ENCODE data around the gene ACTL7B. TPM values are rescaled to one million over a fixed set of nuclear protein-coding genes. Genes with fewer than 3 reads are reported as not detected.
"Not testable (repeated sequence)": the region's sequence is repeated elsewhere in the genome, so short reads cannot be mapped to it uniquely, and the experiment has no call there.

ACTL7B gene
- total and polyA plus RNA-seq, 7 donors: 0.27 TPM; not detected in 6

- Histone ChIP-seq H3K36me3 (no peaks in the 10 kb centered on the region), H3K9me3 (no peaks in the 10 kb centered on the region), H3K4me3 (no peak overlapping the region), H3K27me3 (no peaks in the 10 kb centered on the region), H3K27ac (no peak overlapping the region), H3K4me1 (no peaks in the 10 kb centered on the region)
- no peak for DNase-seq
- no peak for TF ChIP-seq CTCF (IDR thresholded peaks at IDR 0.05)
- no peak for TF ChIP-seq POLR2AphosphoS5 (IDR thresholded peaks at IDR 0.05)
- TF ChIP-seq EP300 (IDR thresholded peaks at IDR 0.05): no peak
- no peak for TF ChIP-seq POLR2A (IDR thresholded peaks at IDR 0.05)
- whole genome bisulfite sequencing, 2 donors: 78% methylated on average over 3 of the region's 3 CpGs
- intact Hi-C loops (cut with DNase I): no loop called here
Measured at GRCh38 chr9:108851138-108851537, 4.6 kb downstream of the ACTL7B start.

GRCh38 chr9:108850293-108850897 lies 5.4 kb downstream of the ACTL7B start:
- Histone ChIP-seq H3K4me1 (no peaks in the 10 kb centered on the region), H3K27ac (no peak overlapping the region), H3K9me3 (no peaks in the 10 kb centered on the region), H3K4me3 (no peak overlapping the region), H3K27me3 (no peaks in the 10 kb centered on the region), H3K36me3 (no peaks in the 10 kb centered on the region)
- TF ChIP-seq EP300 (IDR thresholded peaks at IDR 0.05) (no peak), CTCF (IDR thresholded peaks at IDR 0.05) (no peak), POLR2A (IDR thresholded peaks at IDR 0.05) (no peak), POLR2AphosphoS5 (IDR thresholded peaks at IDR 0.05) (no peak)
- intact Hi-C loops (cut with DNase I): no loop called here
- 95 to 97% methylated on average over 3 of the region's 3 CpGs for WGBS, 2 donors
- DNase-seq: no peak

- H3K27me3 ChIP-seq; DNase-seq; H3K9me3 ChIP-seq; H3K4me3 ChIP-seq; H3K27ac ChIP-seq; intact Hi-C loops (cut with DNase I); H3K4me1 ChIP-seq; H3K36me3 ChIP-seq: not testable (repeated sequence)
- 92 to 95% methylated on average over 8 of the region's 8 CpGs for WGBS, 2 donors
Measured at GRCh38 chr9:108848296-108848695, 7.5 kb downstream of the ACTL7B start.

GRCh38 chr9:108845947-108846346 lies 9.8 kb downstream of the ACTL7B start:
- H3K9me3 ChIP-seq: no peaks in the 10 kb centered on the region
- TF ChIP-seq POLR2AphosphoS5 (IDR thresholded peaks at IDR 0.05) (no peak), EP300 (IDR thresholded peaks at IDR 0.05) (no peak), CTCF (IDR thresholded peaks at IDR 0.05) (no peak), POLR2A (IDR thresholded peaks at IDR 0.05) (no peak)
- intact Hi-C loops (cut with DNase I): no loop called here
- H3K27ac ChIP-seq: no peak overlapping the region
- WGBS, 2 donors: 90 to 91% methylated on average over 2 of the region's 2 CpGs
- no peaks in the 10 kb centered on the region for H3K36me3 ChIP-seq
- H3K27me3 ChIP-seq: no peaks in the 10 kb centered on the region
- no peak for DNase-seq
- no peak overlapping the region for H3K4me3 ChIP-seq
- H3K4me1 ChIP-seq: no peaks in the 10 kb centered on the region

GRCh38 chr9:108845507-108845906 lies 10.3 kb downstream of the ACTL7B start:
- Histone ChIP-seq H3K27ac (no peak overlapping the region), H3K4me3 (no peak overlapping the region), H3K27me3 (no peaks in the 10 kb centered on the region), H3K4me1 (no peaks in the 10 kb centered on the region), H3K9me3 (no peaks in the 10 kb centered on the region), H3K36me3 (no peaks in the 10 kb centered on the region)
- DNase-seq: no peak
- TF ChIP-seq CTCF (IDR thresholded peaks at IDR 0.05) (no peak), EP300 (IDR thresholded peaks at IDR 0.05) (no peak), POLR2A (IDR thresholded peaks at IDR 0.05) (no peak), POLR2AphosphoS5 (IDR thresholded peaks at IDR 0.05) (no peak)
- WGBS, 2 donors: 85 to 94% methylated on average over 5 of the region's 5 CpGs
- intact Hi-C loops (cut with DNase I): no loop called here
